GDM1 (cell line): ENCODE measurements around the gene ATG4C.
"Not testable (repeated sequence)": the region's sequence is repeated elsewhere in the genome, so short reads cannot be mapped to it uniquely, and the experiment has no call there.

ENCODE experiments used
- DNase-seq: peaks from one replicate; lab custom pipeline; 2025; lab: John Stamatoyannopoulos, UW

ATG4C gene

GRCh38 chr1:62783736-62784508 is at the start of gene ATG4C:
Gene ATG4C, plus strand, starts transcription at chr1:62784132. Its CDS starts 19,655 bp downstream, at chr1:62803787.
- DNase-seq: peak; percentile 87

GRCh38 chr1:62735491-62736171 is 48.3 kb upstream of the ATG4C start:
- DNase-seq: no peak

GRCh38 chr1:62740701-62741100 is 43.2 kb upstream of the ATG4C start:
- not testable (repeated sequence) for DNase-seq

- no peak for DNase-seq
These were observed 39.0 kb upstream of the ATG4C start for GRCh38 chr1:62744611-62745577.

- no peak for DNase-seq
These were observed 37.7 kb upstream of the ATG4C start for GRCh38 chr1:62746086-62746808.

GRCh38 chr1:62746809-62747138 is 37.2 kb upstream of the ATG4C start:
- no peak for DNase-seq

GRCh38 chr1:62753031-62753965 is 30.6 kb upstream of the ATG4C start:
- DNase-seq: no peak

GRCh38 chr1:62754938-62755337 is 29.0 kb upstream of the ATG4C start:
- not testable (repeated sequence) for DNase-seq

GRCh38 chr1:62756255-62756884 is 27.6 kb upstream of the ATG4C start:
- DNase-seq: not testable (repeated sequence)

- DNase-seq: peak; percentile 29
These were observed 24.6 kb upstream of the ATG4C start for GRCh38 chr1:62759232-62759875.

GRCh38 chr1:62760021-62760782 is 23.7 kb upstream of the ATG4C start:
- not testable (repeated sequence) for DNase-seq

GRCh38 chr1:62761223-62761870 is 22.6 kb upstream of the ATG4C start:
- not testable (repeated sequence) for DNase-seq

GRCh38 chr1:62762027-62762426 is 21.9 kb upstream of the ATG4C start:
- DNase-seq: not testable (repeated sequence)

- no peak for DNase-seq
These were observed 18.0 kb upstream of the ATG4C start for GRCh38 chr1:62765981-62766380.

GRCh38 chr1:62768551-62768950 is 15.4 kb upstream of the ATG4C start:
- DNase-seq: not testable (repeated sequence)

- no peak for DNase-seq
These were observed 11.2 kb upstream of the ATG4C start for GRCh38 chr1:62772607-62773295.

- DNase-seq: no peak
These were observed 9.9 kb upstream of the ATG4C start for GRCh38 chr1:62774006-62774405.
